Neural cell (in vitro differentiated cells): ENCODE results near the gene GABRB1. TPM values are rescaled to one million over a fixed set of nuclear protein-coding genes. Genes with fewer than 3 reads are reported as not detected.

ENCODE experiments used
- H2AFZ ChIP-seq: fragments of 200-600, 300-800 bp; sonication (generic), shearing (Covaris generic); 2 replicates; pipeline ENCODE4 v1.6.0; 2014; ENCODE audit warnings: low read depth, mild to moderate bottlenecking, antibody characterized with exemption, low read length, moderate library complexity
- H3F3A ChIP-seq: fragments of 200-600 bp; shearing (Covaris generic); 2 replicates; pipeline ENCODE4 v1.6.1; 2016; ENCODE audit warnings: mild to moderate bottlenecking, moderate library complexity, mixed read lengths, antibody characterized with exemption, low read length; ENCODE audit not compliant: insufficient read depth, poor library complexity, severe bottlenecking
- H3K27ac ChIP-seq: fragments of 200-600, 300-800 bp; sonication (generic), shearing (Covaris generic); 2 replicates; pipeline ENCODE4 v1.5.1; 2014; ENCODE audit warnings: mild to moderate bottlenecking, low read length, moderate library complexity
- H3K27me3 ChIP-seq: fragments of 300-800, 200-600 bp; sonication (generic), shearing (Covaris generic); 2 replicates; pipeline ENCODE4 v1.6.0; 2014; ENCODE audit warnings: mild to moderate bottlenecking, low read depth, low read length, moderate library complexity; ENCODE audit not compliant: insufficient read depth
- H3K36me3 ChIP-seq: fragments of 300-800, 200-600 bp; sonication (generic), shearing (Covaris generic); 2 replicates; pipeline ENCODE4 v1.5.1; 2014; ENCODE audit warnings: mild to moderate bottlenecking, antibody characterized with exemption, low read length, moderate library complexity; ENCODE audit not compliant: insufficient read depth
- H3K4me2 ChIP-seq: fragments of 300-800, 200-600 bp; sonication (generic), shearing (Covaris generic); 2 replicates; pipeline ENCODE4 v1.6.0; 2014; ENCODE audit warnings: mild to moderate bottlenecking, low read length
- H3K4me3 ChIP-seq: fragments of 300-800, 200-600 bp; sonication (generic), shearing (Covaris generic); 2 replicates; pipeline ENCODE4 v1.5.1; 2014; ENCODE audit warnings: mild to moderate bottlenecking, low read length, moderate library complexity
- H3K79me2 ChIP-seq: fragments of 200-600 bp; shearing (Covaris generic); replicated peaks from 2 replicates; pipeline ENCODE4 v1.6.0; 2014; ENCODE audit warnings: mild to moderate bottlenecking, low read length, moderate library complexity; ENCODE audit not compliant: insufficient read depth
- H3K9ac ChIP-seq: fragments of 300-800, 200-600 bp; sonication (generic), shearing (Covaris generic); 2 replicates; pipeline ENCODE4 v1.6.1; 2016; ENCODE audit warnings: mild to moderate bottlenecking, low read length, mixed read lengths
- H3K9me2 ChIP-seq: fragments of 200-600 bp; shearing (Covaris generic); 2 replicates; pipeline ENCODE4 v1.6.1; 2016; ENCODE audit warnings: mild to moderate bottlenecking, low read length, mixed read lengths; ENCODE audit not compliant: insufficient read depth
- H3K9me3 ChIP-seq: fragments of 200-600, 300-800 bp; sonication (generic), shearing (Covaris generic); 2 replicates; pipeline ENCODE4 v1.6.1; 2016; ENCODE audit warnings: mild to moderate bottlenecking, mixed run types, low read length, moderate library complexity, mixed read lengths
- H4K20me1 ChIP-seq: fragments of 200-600 bp; shearing (Covaris generic); 2 replicates; pipeline ENCODE4 v1.6.1; 2016; ENCODE audit warnings: mild to moderate bottlenecking, mixed run types; ENCODE audit not compliant: insufficient read depth
- CTCF ChIP-seq: fragments of 450-650 bp; IDR thresholded peaks from 2 replicates; pipeline ENCODE4 v1.5.1; 2014; ENCODE audit warnings: antibody characterized with exemption, mild to moderate bottlenecking, moderate library complexity; ENCODE audit not compliant: poor library complexity, severe bottlenecking
- EP300 ChIP-seq: fragments of 450-650 bp; conservative IDR thresholded peaks from 2 replicates; pipeline ENCODE4 v1.6.1; 2014; ENCODE audit warnings: antibody characterized with exemption, mild to moderate bottlenecking, moderate library complexity; ENCODE audit not compliant: poor library complexity, severe bottlenecking
- EZH2 ChIP-seq: fragments of 200-600, 300-800 bp; shearing (Covaris generic), sonication (generic); IDR thresholded peaks from 2 replicates; pipeline ENCODE4 v1.6.1; 2014; ENCODE audit warnings: antibody characterized with exemption, low read length, borderline replicate concordance, mild to moderate bottlenecking; ENCODE audit not compliant: insufficient read depth, poor library complexity, severe bottlenecking
- MXI1 ChIP-seq: fragments of 450-650 bp; conservative IDR thresholded peaks from 2 replicates; pipeline ENCODE4 v1.6.1; 2014; ENCODE audit warnings: antibody characterized with exemption, mild to moderate bottlenecking; ENCODE audit not compliant: poor library complexity, severe bottlenecking
- POLR2AphosphoS5 ChIP-seq: IDR thresholded peaks from 2 replicates; pipeline ENCODE4 v1.6.1; 2012
- RAD21 ChIP-seq: fragments of 450-650 bp; conservative IDR thresholded peaks from 2 replicates; pipeline ENCODE4 v1.6.1; 2014; ENCODE audit warnings: antibody characterized with exemption, mild to moderate bottlenecking, moderate library complexity
- REST ChIP-seq: IDR thresholded peaks from 2 replicates; pipeline ENCODE4 v1.6.1; 2012; ENCODE audit warnings: borderline replicate concordance
- SMC3 ChIP-seq: fragments of 450-650 bp; conservative IDR thresholded peaks from 2 replicates; pipeline ENCODE4 v1.6.1; 2014; ENCODE audit warnings: antibody characterized with exemption, mild to moderate bottlenecking, moderate library complexity; ENCODE audit not compliant: poor library complexity
- TAF1 ChIP-seq: IDR thresholded peaks from 2 replicates; pipeline ENCODE4 v1.6.1; 2012; ENCODE audit warnings: low read depth
- polyA plus RNA-seq: library from polyadenylated mRNA; depleted of rRNA; stranded (reverse); fragments of >200 nt; gene quantifications from 2 replicates; pipeline ENCODE4 v1.2.3, GENCODE V29; 2014

Gene GABRB1
- polyA plus RNA-seq, 1 donor from 2014 or later: 1.0 TPM

GRCh38 chr4:47217884-47218283, 186.5 kb downstream of the GABRB1 start:
- TF ChIP-seq EZH2 (no peak), RAD21 (no peak), EP300 (no peak), REST (no peak), MXI1 (no peak), POLR2AphosphoS5 (no peak), SMC3 (no peak), CTCF (no peak), TAF1 (no peak)
- Histone ChIP-seq H2AFZ (no peak overlapping the region), H3K9ac (no peak overlapping the region), H3K79me2 (no peaks in the 10 kb centered on the region), H3K4me2 (no peak overlapping the region), H4K20me1 (no peaks in the 10 kb centered on the region), H3K27me3 (no peaks in the 10 kb centered on the region), H3K36me3 (no peaks in the 10 kb centered on the region), H3K9me2 (no peaks in the 10 kb centered on the region), H3K4me3 (no peak overlapping the region), H3K27ac (no peak overlapping the region), H3F3A (no peaks in the 10 kb centered on the region), H3K9me3 (no peaks in the 10 kb centered on the region)

- Histone ChIP-seq H3K27ac (no peak overlapping the region), H3K36me3 (no peaks in the 10 kb centered on the region), H3F3A (no peaks in the 10 kb centered on the region), H3K9me2 (no peaks in the 10 kb centered on the region), H3K27me3 (no peaks in the 10 kb centered on the region), H3K4me2 (no peak overlapping the region), H3K9ac (no peak overlapping the region), H3K4me3 (no peak overlapping the region), H2AFZ (no peak overlapping the region), H3K9me3 (no peaks in the 10 kb centered on the region), H4K20me1 (no peaks in the 10 kb centered on the region), H3K79me2 (no peaks in the 10 kb centered on the region)
- no peak for TF ChIP-seq REST
- TF ChIP-seq TAF1: no peak
- TF ChIP-seq CTCF: no peak
- TF ChIP-seq POLR2AphosphoS5: no peak
- TF ChIP-seq MXI1: no peak
- no peak for TF ChIP-seq EP300
- TF ChIP-seq RAD21: no peak
- no peak for TF ChIP-seq SMC3
- no peak for TF ChIP-seq EZH2
Measured at GRCh38 chr4:47218631-47219030, 187.3 kb downstream of the GABRB1 start.
